Measurements from ENCODE around the gene SULT1A1.
"Not testable (repeated sequence)": the region's sequence is repeated elsewhere in the genome, so short reads cannot be mapped to it uniquely, and the experiment has no call there.

SULT1A1 gene

GRCh38 chr16:28609631-28610594, at the start of gene SULT1A1:
TSS of gene SULT1A1 (minus strand) at chr16:28610044. CDS start at chr16:28608855, 1,189 bp downstream.
- DNase-seq = peak; percentile 69 to 79 (median 76)

GRCh38 chr16:28639959-28640358, 30.1 kb upstream of the SULT1A1 start:
- not testable (repeated sequence) for DNase-seq

GRCh38 chr16:28638359-28638758, 28.5 kb upstream of the SULT1A1 start:
- not testable (repeated sequence) for DNase-seq

GRCh38 chr16:28637765-28638164, 27.9 kb upstream of the SULT1A1 start, which contains the start of gene NPIPB8:
TSS of gene NPIPB8 (plus strand) at chr16:28638065. CDS start at chr16:28638361, 296 bp downstream.
- not testable (repeated sequence) for DNase-seq

GRCh38 chr16:28636093-28636823, 26.4 kb upstream of the SULT1A1 start:
- not testable (repeated sequence) for DNase-seq

- DNase-seq = not testable (repeated sequence)
Measured at GRCh38 chr16:28630905-28631304, 21.1 kb upstream of the SULT1A1 start.

GRCh38 chr16:28623172-28623711, 13.4 kb upstream of the SULT1A1 start:
- peak; percentile 21 to 55 (median 32) for DNase-seq

GRCh38 chr16:28622532-28623171, 12.8 kb upstream of the SULT1A1 start:
- not testable (repeated sequence) for DNase-seq

GRCh38 chr16:28621481-28622155, 11.8 kb upstream of the SULT1A1 start:
- DNase-seq = no peak

- not testable (repeated sequence) for DNase-seq
Measured at GRCh38 chr16:28620316-28620715, 10.5 kb upstream of the SULT1A1 start.

- peak; percentile 58 to 77 (median 65) for DNase-seq
Measured at GRCh38 chr16:28617874-28618273, 8.0 kb upstream of the SULT1A1 start.

- no peak for DNase-seq
Measured at GRCh38 chr16:28616636-28617035, 6.8 kb upstream of the SULT1A1 start.

- not testable (repeated sequence) for DNase-seq
Measured at GRCh38 chr16:28616224-28616577, 6.4 kb upstream of the SULT1A1 start.

- peak; percentile 30 to 48 (median 38) for DNase-seq
Measured at GRCh38 chr16:28615486-28616223, 5.8 kb upstream of the SULT1A1 start.

GRCh38 chr16:28614561-28614960, 4.7 kb upstream of the SULT1A1 start:
- DNase-seq = not testable (repeated sequence)

GRCh38 chr16:28613912-28614311, 4.1 kb upstream of the SULT1A1 start:
- DNase-seq = not testable (repeated sequence)

GRCh38 chr16:28612359-28613280, 2.8 kb upstream of the SULT1A1 start:
- DNase-seq = not testable (repeated sequence)

GRCh38 chr16:28610595-28611191, 849 bp upstream of the SULT1A1 start:
- DNase-seq = no peak

- peak; percentile 39 to 48 (median 42) for DNase-seq
Measured at GRCh38 chr16:28608867-28609596, 812 bp downstream of the SULT1A1 start.
